Gastroesophageal sphincter (tissue), 4 donors: Measurements from ENCODE around the gene BMAL1. TPM values are rescaled to one million over a fixed set of nuclear protein-coding genes. Genes with fewer than 3 reads are reported as not detected.

Experiments
- ATAC-seq: fragments of 150-250 bp; one replicate; pipeline ENCODE4 v1.9.1; 2016; ENCODE audit warnings: mild to moderate bottlenecking, moderate library complexity
- H3K27ac ChIP-seq, 4 donors: fragments of 200-600 bp; sonication (generic) in 3 of 4; 1 replicate in 3 of 4; 2 replicates in 1 of 4; pipeline ENCODE4 v1.5.1; 2016 to 2019
- H3K27me3 ChIP-seq: fragments of 200-600 bp; sonication (generic); one replicate; pipeline ENCODE4 v1.5.1; 2019
- H3K36me3 ChIP-seq, 2 donors: fragments of 200-600 bp; sonication (generic); one replicate each; pipeline ENCODE4 v1.5.1; 2019; ENCODE audit warnings: control low read depth in 1 of 2
- H3K4me1 ChIP-seq, 3 donors: fragments of 200-600 bp; sonication (generic); 1 replicate in 2 of 3; 2 replicates in 1 of 3; pipeline ENCODE4 v1.5.1; 2016 to 2019; ENCODE audit warnings: control low read depth in 2 of 3
- H3K4me3 ChIP-seq, 2 donors: fragments of 200-600 bp; sonication (generic); one replicate each; pipeline ENCODE4 v1.5.1; 2019; ENCODE audit warnings: mild to moderate bottlenecking in 1 of 2, moderate library complexity in 1 of 2
- H3K9me3 ChIP-seq, 3 donors: fragments of 200-600 bp; sonication (generic); one replicate each; pipeline ENCODE4 v1.5.1; 2017 to 2019; ENCODE audit warnings: control low read depth in 2 of 3
- EP300 ChIP-seq: sonication (generic); formaldehyde crosslinking; IDR thresholded peaks from one replicate; pipeline ENCODE4 v1.6.1; 2017; ENCODE audit warnings: antibody characterized with exemption, mild to moderate bottlenecking
- POLR2A ChIP-seq, 2 donors: fragments of 450-650 bp; IDR thresholded peaks; one replicate each; pipeline ENCODE4 v1.6.1; 2017; ENCODE audit warnings: antibody characterized with exemption in 2 of 2, mild to moderate bottlenecking in 2 of 2, moderate library complexity in 1 of 2
- POLR2AphosphoS5 ChIP-seq: sonication (generic); formaldehyde crosslinking; IDR thresholded peaks from one replicate; pipeline ENCODE4 v1.6.1; 2017; ENCODE audit warnings: antibody characterized with exemption
- WGBS, 2 donors: methylation state at CpG; one replicate each; pipeline ENCODE4 v1.1.5; 2018; ENCODE audit warnings: low coverage in 1 of 2; 5-methylcytosine and 5-hydroxymethylcytosine counted together
- total RNA-seq, 4 donors: library from RNA; depleted of rRNA; stranded (reverse); fragments of >200 nt; gene quantifications; one replicate each; pipeline ENCODE4 v1.1.0, GENCODE V29; 2016
- TF ChIP-seq, protein P1 (sequence below), 4 experiments: fragments of 200-600 bp in 2 of 4; fragments of 450-650 bp in 2 of 4; sonication (generic) in 1 of 4; IDR thresholded peaks; one replicate each; pipeline ENCODE4 v1.5.1; 2017 to 2019; ENCODE audit warnings: antibody characterized with exemption in 4 of 4, mild to moderate bottlenecking in 2 of 4, moderate library complexity in 2 of 4

BMAL1 gene
- total RNA-seq, 4 donors from 2014 or later = 32.2 to 38.4 (median 36.0) TPM

GRCh38 chr11:13338427-13339069 is 61.0 kb downstream of the BMAL1 start:
- Histone ChIP-seq H3K27ac (peak overlapping the region in 3 of 4 donors; percentile 48 to 63 (median 52)), H3K36me3 (peaks cover 0 to 9% of the 10 kb centered on the region in 2 donors), H3K27me3 (no peaks in the 10 kb centered on the region), H3K4me1 (peaks cover 0 to 80% (median 19%) of the 10 kb centered on the region in 3 donors), H3K4me3 (peak overlapping the region; percentile 17 to 29), H3K9me3 (no peaks in the 10 kb centered on the region)
- peak; percentile 61 for ATAC-seq
- 0 to 60% methylated on average over 1 to 3 of the region's 9 CpGs for WGBS, 2 donors
- TF ChIP-seq POLR2AphosphoS5 (no peak), EP300 (no peak), POLR2A (IDR thresholded peaks at IDR 0.05) (no peak)

DNA sequence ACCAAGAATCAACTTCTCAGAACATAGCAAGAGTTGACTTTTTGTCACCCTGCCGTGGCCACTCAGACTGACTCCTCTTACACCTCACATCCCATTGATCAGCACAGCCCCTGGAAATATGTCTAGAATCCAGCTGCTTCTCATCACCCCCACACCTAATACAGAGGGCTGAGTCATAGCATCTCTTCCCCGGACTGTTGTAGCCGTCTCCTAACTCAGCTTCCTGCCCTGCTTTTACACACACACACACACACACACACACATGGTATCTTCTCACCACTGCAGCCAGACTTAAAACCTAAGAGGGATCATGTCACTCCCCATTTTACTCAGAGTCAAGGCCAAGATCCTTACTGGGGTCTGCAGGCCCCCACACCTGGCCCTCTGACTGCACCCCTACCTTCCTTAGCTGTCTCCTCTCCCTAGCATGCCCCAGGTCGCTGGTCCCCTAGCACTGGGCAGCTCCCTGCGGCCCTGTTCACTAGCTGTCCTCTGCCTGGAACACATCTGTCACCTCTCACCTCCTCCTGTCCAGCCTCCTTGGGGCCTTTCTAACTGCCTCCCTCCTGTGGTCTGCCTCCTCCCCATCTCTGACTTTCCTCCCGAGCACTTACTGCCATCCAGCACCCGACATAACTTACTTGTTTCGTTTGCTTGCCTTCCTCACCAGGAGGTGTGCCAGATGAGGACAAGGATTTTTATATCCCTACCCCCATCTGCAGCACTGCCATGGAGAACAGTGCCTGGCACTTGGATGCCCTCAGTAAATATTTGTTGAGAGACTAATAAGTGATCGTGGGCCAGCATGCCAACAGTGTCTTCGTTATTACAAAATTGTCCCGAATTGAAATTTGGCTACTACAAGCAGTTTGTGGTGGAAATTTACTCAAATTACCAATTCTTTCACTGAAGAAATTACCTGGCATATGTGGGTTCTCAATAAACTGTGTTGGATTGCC is 61.9 kb downstream of the BMAL1 start:
- Histone ChIP-seq H3K4me3 (no peak overlapping the region), H3K9me3 (no peaks in the 10 kb centered on the region), H3K36me3 (peaks cover 0 to 11% of the 10 kb centered on the region in 2 donors), H3K4me1 (peaks cover 0 to 80% (median 16%) of the 10 kb centered on the region in 3 donors), H3K27me3 (no peaks in the 10 kb centered on the region), H3K27ac (peak overlapping the region in 3 of 4 donors; percentile 29 to 48 (median 35))
- 37 to 59% methylated on average over 8 to 10 of the region's 11 CpGs for WGBS, 2 donors
- ATAC-seq = peak; percentile 57
- TF ChIP-seq POLR2AphosphoS5 = peak; percentile 24
- no peak for TF ChIP-seq EP300
- TF ChIP-seq POLR2A (IDR thresholded peaks at IDR 0.05) = no peak

- Histone ChIP-seq H3K27ac (no peak overlapping the region), H3K27me3 (no peaks in the 10 kb centered on the region), H3K4me1 (peaks cover 0 to 70% (median 16%) of the 10 kb centered on the region in 3 donors), H3K36me3 (peaks cover 0 to 14% of the 10 kb centered on the region in 2 donors), H3K4me3 (no peak overlapping the region), H3K9me3 (no peaks in the 10 kb centered on the region)
- 54 to 88% methylated on average over 3 of the region's 5 CpGs for WGBS, 2 donors
- no peak for ATAC-seq
- TF ChIP-seq POLR2AphosphoS5 (no peak), POLR2A (IDR thresholded peaks at IDR 0.05) (no peak), EP300 (no peak)
- TF ChIP-seq, protein P1, sequence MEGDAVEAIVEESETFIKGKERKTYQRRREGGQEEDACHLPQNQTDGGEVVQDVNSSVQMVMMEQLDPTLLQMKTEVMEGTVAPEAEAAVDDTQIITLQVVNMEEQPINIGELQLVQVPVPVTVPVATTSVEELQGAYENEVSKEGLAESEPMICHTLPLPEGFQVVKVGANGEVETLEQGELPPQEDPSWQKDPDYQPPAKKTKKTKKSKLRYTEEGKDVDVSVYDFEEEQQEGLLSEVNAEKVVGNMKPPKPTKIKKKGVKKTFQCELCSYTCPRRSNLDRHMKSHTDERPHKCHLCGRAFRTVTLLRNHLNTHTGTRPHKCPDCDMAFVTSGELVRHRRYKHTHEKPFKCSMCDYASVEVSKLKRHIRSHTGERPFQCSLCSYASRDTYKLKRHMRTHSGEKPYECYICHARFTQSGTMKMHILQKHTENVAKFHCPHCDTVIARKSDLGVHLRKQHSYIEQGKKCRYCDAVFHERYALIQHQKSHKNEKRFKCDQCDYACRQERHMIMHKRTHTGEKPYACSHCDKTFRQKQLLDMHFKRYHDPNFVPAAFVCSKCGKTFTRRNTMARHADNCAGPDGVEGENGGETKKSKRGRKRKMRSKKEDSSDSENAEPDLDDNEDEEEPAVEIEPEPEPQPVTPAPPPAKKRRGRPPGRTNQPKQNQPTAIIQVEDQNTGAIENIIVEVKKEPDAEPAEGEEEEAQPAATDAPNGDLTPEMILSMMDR (IDR thresholded peaks at IDR 0.05) = no peak
Measured at GRCh38 chr11:13341026-13341425, 63.4 kb downstream of the BMAL1 start.

DNA sequence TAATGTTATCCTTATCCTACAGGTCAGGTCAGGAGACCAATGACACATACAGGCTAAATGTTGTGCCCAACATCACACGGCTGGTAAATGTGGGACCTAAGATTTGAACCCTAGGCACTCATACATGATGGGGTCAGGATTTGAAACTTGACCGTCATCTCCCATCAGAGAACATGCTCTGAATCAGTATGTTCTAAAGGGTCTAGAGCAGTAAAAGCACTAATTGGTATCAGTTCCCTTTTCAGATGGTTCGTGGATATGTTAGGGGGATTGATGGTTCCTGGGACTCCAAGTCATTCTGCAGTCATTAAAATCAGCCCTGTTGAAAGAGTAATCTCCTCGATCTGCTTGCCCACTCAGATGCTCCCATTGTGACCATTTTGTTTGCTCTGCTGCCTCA is 65.5 kb downstream of the BMAL1 start:
- 80 to 93% methylated on average over 2 to 3 of the region's 4 CpGs for WGBS, 2 donors
- no peak for ATAC-seq
- peaks cover 0 to 22% of the 10 kb centered on the region in 2 donors for H3K36me3 ChIP-seq
- H3K4me3 ChIP-seq = no peak overlapping the region
- H3K4me1 ChIP-seq = peaks cover 0 to 55% (median 16%) of the 10 kb centered on the region in 3 donors
- no peaks in the 10 kb centered on the region for H3K27me3 ChIP-seq
- no peak overlapping the region for H3K27ac ChIP-seq
- no peaks in the 10 kb centered on the region for H3K9me3 ChIP-seq
- TF ChIP-seq, protein P1 (IDR thresholded peaks at IDR 0.05) = no peak
- no peak for TF ChIP-seq POLR2A (IDR thresholded peaks at IDR 0.05)
- no peak for TF ChIP-seq EP300
- TF ChIP-seq POLR2AphosphoS5 = no peak

- Histone ChIP-seq H3K4me1 (peaks cover 0 to 49% (median 6%) of the 10 kb centered on the region in 3 donors), H3K27me3 (no peaks in the 10 kb centered on the region), H3K4me3 (no peak overlapping the region), H3K36me3 (peaks cover 0 to 22% of the 10 kb centered on the region in 2 donors), H3K9me3 (no peaks in the 10 kb centered on the region), H3K27ac (no peak overlapping the region)
- WGBS, 2 donors = 43 to 61% methylated on average over 5 to 8 of the region's 10 CpGs
- TF ChIP-seq EP300 = no peak
- TF ChIP-seq, protein P1 (IDR thresholded peaks at IDR 0.05) = peak; percentile 76 to 91 (median 81)
- peak; percentile 23 for ATAC-seq
Measured at GRCh38 chr11:13343931-13344717, 66.5 kb downstream of the BMAL1 start.
